ENCODE data around the gene FCN3. TPM values are rescaled to one million over a fixed set of nuclear protein-coding genes. Genes with fewer than 3 reads are reported as not detected.

Gene FCN3
- total RNA-seq, 4 donors from 2014 or later, result 3.0 to 4.7 (median 4.3) TPM

DNA sequence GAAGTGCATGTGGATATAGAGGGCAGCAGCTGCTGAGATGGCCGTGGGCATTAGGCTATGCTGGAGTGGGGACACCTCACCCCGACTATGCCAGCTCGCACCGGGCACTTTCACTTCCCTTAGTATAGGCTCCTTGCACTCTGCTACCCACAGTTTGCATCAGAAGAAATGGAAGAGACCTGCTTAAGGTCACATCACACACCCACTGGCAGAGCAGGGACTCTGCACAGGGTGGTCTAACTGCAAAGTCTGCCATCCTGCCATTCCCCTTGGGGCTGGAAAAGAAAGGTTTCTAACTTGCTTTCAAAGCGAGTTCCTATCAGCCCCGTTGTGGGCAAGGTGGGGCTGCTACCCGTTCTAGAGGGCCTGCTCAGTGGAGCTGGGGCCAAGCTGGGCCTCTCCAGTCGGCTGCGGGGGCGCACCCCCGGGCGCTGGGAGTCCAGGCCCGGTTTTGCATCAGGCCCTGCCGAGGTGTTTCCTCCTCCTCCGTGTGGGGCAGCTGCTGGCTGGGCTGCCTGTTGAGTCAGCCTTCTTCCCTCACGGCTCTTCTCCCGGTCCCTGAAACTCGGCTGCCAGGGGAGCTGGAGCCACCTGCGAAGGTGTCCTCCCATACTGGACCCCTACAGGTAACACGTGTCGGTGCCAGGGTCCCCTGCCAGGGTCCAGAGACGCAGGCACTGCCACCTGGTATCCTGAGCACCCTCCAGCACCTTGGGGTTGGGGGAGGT, 32.9 kb downstream of the FCN3 start, which contains the start of gene SYTL1:
Gene SYTL1 (plus strand): TSS at position 498 of the 728 bp plus-strand sequence. CDS start 3,313 bp downstream, outside the sequence.
- Histone ChIP-seq H3K9me3 (no peaks in the 10 kb centered on the region), H3K4me3 (peak within 1 kb of the TSS; percentile 53 to 69 (median 63)), H3K27me3 (no peaks in the 10 kb centered on the region), H3K36me3 (peaks cover 0 to 29% (median 4%) of the 10 kb centered on the region in 3 donors), H3K27ac (peak within 1 kb of the TSS; percentile 87 to 98 (median 92)), H3K4me1 (peaks cover 7 to 63% (median 19%) of the 10 kb centered on the region in 3 donors)
- 0 to 46% methylated on average over 2 to 4 of the region's 22 CpGs for WGBS, 2 donors
- intact Hi-C loops (cut with DNase I), result no loop called here
- TF ChIP-seq POLR2A (IDR thresholded peaks at IDR 0.05), result peak in 2 of 4 donors; percentile 60 to 68
- TF ChIP-seq, protein P1, sequence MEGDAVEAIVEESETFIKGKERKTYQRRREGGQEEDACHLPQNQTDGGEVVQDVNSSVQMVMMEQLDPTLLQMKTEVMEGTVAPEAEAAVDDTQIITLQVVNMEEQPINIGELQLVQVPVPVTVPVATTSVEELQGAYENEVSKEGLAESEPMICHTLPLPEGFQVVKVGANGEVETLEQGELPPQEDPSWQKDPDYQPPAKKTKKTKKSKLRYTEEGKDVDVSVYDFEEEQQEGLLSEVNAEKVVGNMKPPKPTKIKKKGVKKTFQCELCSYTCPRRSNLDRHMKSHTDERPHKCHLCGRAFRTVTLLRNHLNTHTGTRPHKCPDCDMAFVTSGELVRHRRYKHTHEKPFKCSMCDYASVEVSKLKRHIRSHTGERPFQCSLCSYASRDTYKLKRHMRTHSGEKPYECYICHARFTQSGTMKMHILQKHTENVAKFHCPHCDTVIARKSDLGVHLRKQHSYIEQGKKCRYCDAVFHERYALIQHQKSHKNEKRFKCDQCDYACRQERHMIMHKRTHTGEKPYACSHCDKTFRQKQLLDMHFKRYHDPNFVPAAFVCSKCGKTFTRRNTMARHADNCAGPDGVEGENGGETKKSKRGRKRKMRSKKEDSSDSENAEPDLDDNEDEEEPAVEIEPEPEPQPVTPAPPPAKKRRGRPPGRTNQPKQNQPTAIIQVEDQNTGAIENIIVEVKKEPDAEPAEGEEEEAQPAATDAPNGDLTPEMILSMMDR (IDR thresholded peaks at IDR 0.05), result no peak
- DNase-seq, result no peak

DNA sequence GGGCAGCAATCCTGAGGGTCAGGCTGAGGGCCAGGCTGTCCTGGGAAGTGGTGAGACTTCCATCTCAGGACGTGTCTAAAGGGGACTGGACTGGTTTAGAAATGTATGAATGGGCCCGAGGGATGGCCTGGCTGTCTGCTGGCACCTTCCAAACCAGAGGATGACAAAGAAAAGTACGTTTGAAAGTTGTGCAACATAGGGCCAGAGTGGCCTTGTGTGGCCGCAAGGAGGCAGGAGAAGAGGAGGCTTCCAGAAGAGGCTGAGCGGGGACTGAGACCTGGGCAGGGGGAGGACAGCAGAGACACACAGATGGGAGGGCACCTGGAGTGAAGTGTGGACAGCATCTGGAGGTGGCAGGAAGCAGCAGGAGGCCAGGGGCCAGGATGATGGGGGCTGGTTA, 35.4 kb downstream of the FCN3 start:
- H3K36me3 ChIP-seq, result peaks cover 19 to 36% (median 26%) of the 10 kb centered on the region in 3 donors
- intact Hi-C loops (cut with DNase I), result no loop called here
- H3K4me1 ChIP-seq, result peaks cover 7 to 38% (median 18%) of the 10 kb centered on the region in 3 donors
- DNase-seq, result no peak
- no peak overlapping the region for H3K4me3 ChIP-seq
- WGBS, 2 donors, result 51 to 64% methylated on average over 5 of the region's 5 CpGs
- no peaks in the 10 kb centered on the region for H3K27me3 ChIP-seq
- peak overlapping the region in 2 of 4 donors; percentile 87 to 98 for H3K27ac ChIP-seq
- H3K9me3 ChIP-seq, result no peaks in the 10 kb centered on the region
- TF ChIP-seq POLR2A (IDR thresholded peaks at IDR 0.05), result no peak
- TF ChIP-seq, protein P1 (IDR thresholded peaks at IDR 0.05), result no peak

DNA sequence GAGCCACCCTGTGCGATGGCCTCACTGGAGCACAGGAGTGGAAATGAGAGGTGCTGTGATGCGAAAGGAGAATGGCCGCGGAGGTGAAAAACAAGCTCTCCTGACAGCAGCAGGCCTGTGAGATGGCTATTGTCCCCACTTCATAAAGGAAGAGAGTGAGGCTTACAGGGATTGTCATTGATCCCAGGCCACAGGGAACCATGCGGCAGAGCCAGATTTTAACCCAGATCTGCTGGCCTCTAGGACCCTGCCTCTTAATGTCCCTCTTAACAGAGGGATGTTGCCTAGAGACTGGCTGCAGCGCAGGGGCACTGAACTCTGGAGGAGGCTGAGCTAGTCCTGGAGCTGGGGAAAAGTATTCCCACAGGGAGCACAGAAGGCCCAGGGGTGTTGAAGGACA, 35.9 kb downstream of the FCN3 start:
- intact Hi-C loops (cut with DNase I), result no loop called here
- H3K4me1 ChIP-seq, result peaks cover 7 to 33% (median 14%) of the 10 kb centered on the region in 3 donors
- H3K9me3 ChIP-seq, result no peaks in the 10 kb centered on the region
- TF ChIP-seq POLR2A (IDR thresholded peaks at IDR 0.05), result no peak
- TF ChIP-seq, protein P1 (IDR thresholded peaks at IDR 0.05), result no peak
- H3K27ac ChIP-seq, result peak overlapping the region in 1 of 4 donors; percentile 98
- peaks cover 24 to 40% (median 30%) of the 10 kb centered on the region in 3 donors for H3K36me3 ChIP-seq
- DNase-seq, result no peak
- 82 to 96% methylated on average over 5 to 6 of the region's 6 CpGs for WGBS, 2 donors
- no peaks in the 10 kb centered on the region for H3K27me3 ChIP-seq
- no peak overlapping the region for H3K4me3 ChIP-seq

DNA sequence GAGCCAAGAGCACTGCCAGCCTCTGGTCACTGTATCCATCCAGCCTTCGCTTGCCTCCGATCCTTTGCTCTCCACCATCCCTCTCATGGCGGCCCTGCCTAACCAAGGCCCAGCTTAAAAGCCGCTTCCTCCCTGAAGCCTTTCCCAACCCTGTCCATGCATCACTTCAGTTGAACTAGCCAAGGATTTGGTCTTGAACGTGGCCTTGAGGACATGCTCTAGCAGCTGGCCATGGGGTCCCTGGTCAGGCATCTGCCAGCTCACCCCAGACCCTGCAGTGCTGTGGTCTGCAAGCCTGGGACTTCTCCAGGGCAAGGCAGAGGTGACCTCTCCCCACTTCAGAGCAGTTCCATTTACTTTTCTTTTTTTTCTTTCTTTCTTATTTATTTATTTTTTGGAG, 37.9 kb downstream of the FCN3 start:
- H3K4me1 ChIP-seq, result peaks cover 12 to 38% (median 21%) of the 10 kb centered on the region in 3 donors
- DNase-seq, result no peak
- intact Hi-C loops (cut with DNase I), result no loop called here
- no peaks in the 10 kb centered on the region for H3K9me3 ChIP-seq
- TF ChIP-seq POLR2A (IDR thresholded peaks at IDR 0.05), result no peak
- TF ChIP-seq, protein P1 (IDR thresholded peaks at IDR 0.05), result no peak
- H3K27ac ChIP-seq, result no peak overlapping the region
- no peaks in the 10 kb centered on the region for H3K27me3 ChIP-seq
- 92 to 96% methylated on average over 4 to 5 of the region's 5 CpGs for WGBS, 2 donors
- peaks cover 40 to 60% (median 47%) of the 10 kb centered on the region in 3 donors for H3K36me3 ChIP-seq
- no peak overlapping the region for H3K4me3 ChIP-seq
